DOHH2 (cell line): ENCODE data around the gene FRK.
"Not testable (repeated sequence)": the region's sequence is repeated elsewhere in the genome, so short reads cannot be mapped to it uniquely, and the experiment has no call there.

Experiments
- H3F3A ChIP-seq: fragments of 200-600 bp; sonication (generic), shearing (Covaris generic); 2 replicates; pipeline ENCODE4 v1.6.0; 2016; ENCODE audit warnings: antibody characterized with exemption, mild to moderate bottlenecking; ENCODE audit not compliant: control insufficient read depth, insufficient read depth
- H3K27ac ChIP-seq: fragments of 200-600 bp; sonication (generic); 2 replicates; pipeline ENCODE4 v1.5.1; 2014; ENCODE audit warnings: low read depth, mild to moderate bottlenecking, low read length, moderate library complexity
- H3K27me3 ChIP-seq: fragments of 200-600 bp; sonication (generic); 2 replicates; pipeline ENCODE4 v1.6.1; 2014; ENCODE audit warnings: mild to moderate bottlenecking, low read length, mixed read lengths; ENCODE audit not compliant: control insufficient read depth
- H3K36me3 ChIP-seq: fragments of 200-600 bp; sonication (generic); 2 replicates; pipeline ENCODE4 v1.6.1; 2014; ENCODE audit warnings: mild to moderate bottlenecking, low read length, moderate library complexity, mixed read lengths; ENCODE audit not compliant: control insufficient read depth
- H3K4me1 ChIP-seq: fragments of 200-600 bp; sonication (generic); 2 replicates; pipeline ENCODE4 v1.6.1; 2014; ENCODE audit warnings: mild to moderate bottlenecking, low read length, mixed read lengths; ENCODE audit not compliant: control insufficient read depth
- H3K4me2 ChIP-seq: fragments of 200-600 bp; sonication (generic); 2 replicates; pipeline ENCODE4 v1.6.0; 2014; ENCODE audit warnings: mild to moderate bottlenecking, low read length, moderate library complexity
- H3K4me3 ChIP-seq: fragments of 200-600 bp; sonication (generic); 2 replicates; pipeline ENCODE4 v1.5.1; 2014; ENCODE audit warnings: mild to moderate bottlenecking, low read length, mixed read lengths
- H3K79me2 ChIP-seq: fragments of 200-600 bp; sonication (generic); 2 replicates; pipeline ENCODE4 v1.6.1; 2014; ENCODE audit warnings: mild to moderate bottlenecking, low read length, mixed read lengths; ENCODE audit not compliant: control insufficient read depth
- H3K9me2 ChIP-seq: fragments of 200-600 bp; sonication (generic); replicated peaks from 2 replicates; pipeline ENCODE4 v1.6.1; 2014; ENCODE audit warnings: mild to moderate bottlenecking, low read length, mixed read lengths; ENCODE audit not compliant: control insufficient read depth
- H3K9me3 ChIP-seq: fragments of 200-600 bp; sonication (generic); 2 replicates; pipeline ENCODE4 v1.6.1; 2014; ENCODE audit warnings: antibody characterized with exemption, low read length, mixed read lengths; ENCODE audit not compliant: control insufficient read depth, insufficient read depth
- H4K20me1 ChIP-seq: fragments of 200-600 bp; sonication (generic); 2 replicates; pipeline ENCODE4 v1.6.0; 2014; ENCODE audit warnings: low read depth, mild to moderate bottlenecking, antibody characterized with exemption, low read length, moderate library complexity; ENCODE audit not compliant: control insufficient read depth, insufficient read depth
- CTCF ChIP-seq: fragments of 200-600 bp; sonication (generic); IDR thresholded peaks from one replicate; pipeline ENCODE4 v1.5.1; 2014; ENCODE audit warnings: antibody characterized with exemption, mild to moderate bottlenecking, low read depth, low read length; ENCODE audit not compliant: poor library complexity, severe bottlenecking
- EZH2phosphoT487 ChIP-seq: fragments of 200-600 bp; sonication (generic); IDR thresholded peaks from 2 replicates; pipeline ENCODE4 v1.6.1; 2017; ENCODE audit warnings: borderline replicate concordance, mild to moderate bottlenecking, antibody characterized with exemption, low read length, moderate library complexity, mixed read lengths

FRK gene

GRCh38 chr6:116099036-116099435, 38.3 kb upstream of the FRK start:
- H3F3A ChIP-seq, result no peaks in the 10 kb centered on the region
- H3K36me3 ChIP-seq, result no peaks in the 10 kb centered on the region
- H3K9me2 ChIP-seq, result no peaks in the 10 kb centered on the region
- no peaks in the 10 kb centered on the region for H4K20me1 ChIP-seq
- no peak overlapping the region for H3K27ac ChIP-seq
- H3K4me3 ChIP-seq, result no peak overlapping the region
- TF ChIP-seq EZH2phosphoT487, result no peak
- TF ChIP-seq CTCF, result no peak
- peaks cover 22% of the 10 kb centered on the region for H3K4me1 ChIP-seq
- H3K9me3 ChIP-seq, result peaks cover 13% of the 10 kb centered on the region; the same call in 1 of the 2 replicates
- H3K79me2 ChIP-seq, result peaks cover 13% of the 10 kb centered on the region
- no peak overlapping the region for H3K4me2 ChIP-seq
- no peaks in the 10 kb centered on the region for H3K27me3 ChIP-seq

GRCh38 chr6:116096979-116097816, 36.5 kb upstream of the FRK start:
- H4K20me1 ChIP-seq, result no peaks in the 10 kb centered on the region
- H3K4me3 ChIP-seq, result no peak overlapping the region
- H3K4me1 ChIP-seq, result peaks cover 12% of the 10 kb centered on the region
- no peak overlapping the region for H3K27ac ChIP-seq
- peaks cover 13% of the 10 kb centered on the region; the same call in 1 of the 2 replicates for H3K9me3 ChIP-seq
- no peaks in the 10 kb centered on the region for H3K27me3 ChIP-seq
- H3K4me2 ChIP-seq, result no peak overlapping the region
- peaks cover 6% of the 10 kb centered on the region for H3K79me2 ChIP-seq
- no peak for TF ChIP-seq CTCF
- TF ChIP-seq EZH2phosphoT487, result no peak
- no peaks in the 10 kb centered on the region for H3F3A ChIP-seq
- no peaks in the 10 kb centered on the region for H3K36me3 ChIP-seq
- no peaks in the 10 kb centered on the region for H3K9me2 ChIP-seq

- not testable (repeated sequence) for H3K4me3 ChIP-seq, H3K27ac ChIP-seq, H3K27me3 ChIP-seq, H3K79me2 ChIP-seq, H3K9me2 ChIP-seq, H3K36me3 ChIP-seq, H3K4me2 ChIP-seq, H3F3A ChIP-seq, H4K20me1 ChIP-seq, H3K4me1 ChIP-seq
- H3K9me3 ChIP-seq, result peaks cover 13% of the 10 kb centered on the region; the same call in 1 of the 2 replicates
Observed at GRCh38 chr6:116096048-116096759, 35.5 kb upstream of the FRK start.

- Histone ChIP-seq H3K36me3 (no peaks in the 10 kb centered on the region), H3K4me2 (no peak overlapping the region), H4K20me1 (no peaks in the 10 kb centered on the region), H3K4me3 (no peak overlapping the region), H3K27ac (no peak overlapping the region), H3K9me3 (peaks cover 13% of the 10 kb centered on the region; the same call in 1 of the 2 replicates), H3K4me1 (no peaks in the 10 kb centered on the region), H3K79me2 (no peaks in the 10 kb centered on the region), H3K9me2 (no peaks in the 10 kb centered on the region), H3K27me3 (no peaks in the 10 kb centered on the region; the same call in 1 of the 2 replicates), H3F3A (no peaks in the 10 kb centered on the region)
- TF ChIP-seq EZH2phosphoT487 (no peak), CTCF (no peak)
Observed at GRCh38 chr6:116094041-116094440, 33.4 kb upstream of the FRK start.
